ENCODE data around the gene CNGB1.
"Not testable (repeated sequence)": the region's sequence is repeated elsewhere in the genome, so short reads cannot be mapped to it uniquely, and the experiment has no call there.

Gene CNGB1

DNA sequence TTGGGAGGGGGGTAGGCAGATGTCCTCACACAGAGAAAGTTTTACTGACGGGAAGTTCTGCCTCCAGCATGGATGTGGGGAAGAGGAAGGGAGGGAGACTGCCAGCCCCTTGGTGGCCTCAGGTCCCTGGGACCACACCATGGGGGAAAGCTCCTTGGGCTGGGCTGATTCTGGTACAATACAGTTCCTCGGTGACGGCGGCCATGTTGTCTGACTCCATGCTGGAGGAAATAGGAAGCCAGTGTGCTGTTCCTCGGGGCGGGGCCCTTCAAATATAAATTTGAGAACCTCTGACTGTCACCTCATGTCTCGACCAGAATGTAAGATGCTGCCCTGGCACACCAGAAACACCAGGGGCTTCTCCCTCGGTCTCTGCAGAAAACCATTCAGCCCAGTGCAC is 66.8 kb downstream of the CNGB1 start:
- no peak for DNase-seq (ENCODE audit: low read depth)

GRCh38 chr16:57903656-57904055 is 67.3 kb downstream of the CNGB1 start:
- DNase-seq (ENCODE audit: low read depth): no peak

GRCh38 chr16:57901480-57902069 is 69.4 kb downstream of the CNGB1 start:
- no peak for DNase-seq (ENCODE audit: low read depth)

GRCh38 chr16:57900796-57901479 is 70.0 kb downstream of the CNGB1 start:
- no peak for DNase-seq (ENCODE audit: low read depth)

- peak; percentile 60 for DNase-seq (ENCODE audit: low read depth)
These were observed 70.9 kb downstream of the CNGB1 start for GRCh38 chr16:57899771-57900661.

DNA sequence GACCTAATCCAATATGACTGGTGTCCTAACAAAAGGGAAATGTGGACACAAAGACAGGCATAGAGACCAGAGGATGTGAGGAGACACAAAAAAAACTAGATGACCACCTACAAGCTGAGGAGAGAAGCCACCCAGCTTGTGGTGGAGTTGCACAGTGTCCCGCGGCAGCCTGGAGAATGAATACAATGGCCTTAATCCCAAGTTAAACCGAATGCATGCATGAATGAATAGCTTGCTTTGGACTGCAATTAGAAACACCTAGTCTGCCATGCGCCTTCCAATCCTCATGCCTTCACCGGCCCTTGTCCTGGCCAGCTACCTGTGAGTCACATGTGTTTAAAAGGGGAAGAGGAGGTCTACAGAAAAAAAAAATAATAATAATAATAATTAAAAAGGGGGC is 72.0 kb downstream of the CNGB1 start:
- no peak for DNase-seq (ENCODE audit: low read depth)

DNA sequence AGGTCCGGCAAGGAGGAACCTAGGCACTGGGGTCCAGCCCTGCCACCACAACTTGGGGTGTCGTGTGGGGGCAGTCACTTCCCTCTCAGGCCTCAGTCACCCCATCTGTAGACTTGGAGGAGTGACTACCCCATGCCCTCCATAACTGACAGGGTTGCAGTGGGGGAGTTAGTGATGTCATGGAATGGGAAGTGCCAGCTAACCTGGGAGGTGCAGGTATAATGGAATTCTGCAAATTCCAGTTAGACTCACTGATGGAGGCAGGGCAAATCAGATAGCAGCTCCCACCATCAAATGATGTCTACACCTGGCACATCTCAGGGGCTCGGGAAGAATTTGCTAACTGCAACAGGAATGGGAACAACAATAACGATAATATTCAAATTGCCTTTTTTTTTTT is 72.9 kb downstream of the CNGB1 start:
- DNase-seq (ENCODE audit: low read depth): no peak

- DNase-seq (ENCODE audit: low read depth): no peak
These were observed 73.7 kb downstream of the CNGB1 start for GRCh38 chr16:57897053-57897784.

DNA sequence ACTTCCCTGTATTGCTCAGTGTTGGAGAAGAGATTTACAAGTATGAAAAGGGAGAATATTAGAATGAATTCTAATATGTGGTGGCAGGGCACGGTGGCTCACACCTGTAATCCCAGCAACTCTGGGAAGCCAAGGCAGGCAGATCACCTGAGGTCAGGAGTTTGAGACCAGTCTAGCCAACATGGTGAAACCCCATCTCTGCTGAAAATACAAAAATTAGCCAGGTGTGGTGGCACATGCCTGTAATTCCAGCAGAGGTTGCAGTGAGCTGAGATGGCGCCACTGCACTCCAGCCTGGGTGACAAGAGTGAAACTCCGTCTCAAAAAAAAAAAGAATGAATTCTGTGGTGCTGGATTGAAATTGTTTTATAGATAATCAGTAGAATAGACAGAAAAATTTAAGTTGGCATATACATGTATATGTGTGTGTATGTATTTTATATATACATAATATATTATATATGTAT is 75.8 kb downstream of the CNGB1 start:
- DNase-seq (ENCODE audit: low read depth): not testable (repeated sequence)

DNA sequence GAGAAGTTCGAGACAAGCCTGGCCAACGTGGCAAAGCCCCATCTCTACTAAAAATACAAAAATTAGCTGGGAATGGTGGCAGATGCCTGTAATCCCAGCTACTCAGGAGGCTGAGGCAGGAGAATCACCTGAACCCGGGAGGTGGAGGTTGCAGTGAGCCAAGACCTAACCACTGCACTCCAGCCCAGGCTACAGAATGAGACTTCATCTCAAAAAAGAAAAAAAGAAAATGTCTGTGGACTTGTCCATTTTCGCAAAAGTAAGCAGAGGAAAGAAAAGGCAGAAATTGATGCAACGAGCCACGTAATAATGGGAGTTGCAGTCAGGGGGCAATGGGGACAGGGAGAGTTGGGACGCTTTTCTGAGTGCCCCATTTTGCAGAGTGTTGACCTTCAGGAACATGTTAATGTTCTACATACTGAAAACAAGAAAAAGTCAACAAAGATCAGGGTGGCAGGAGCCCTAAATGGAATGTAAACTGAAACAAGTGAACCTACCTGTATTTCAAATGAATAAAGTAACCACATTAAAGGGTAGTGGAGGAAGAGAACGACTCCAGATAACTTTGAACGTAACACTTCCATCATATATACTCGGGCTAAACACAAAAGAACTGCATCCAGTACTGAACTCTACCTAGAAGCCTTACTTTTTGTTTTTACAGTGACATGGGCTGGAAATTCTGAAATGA is 76.4 kb downstream of the CNGB1 start:
- no peak for DNase-seq (ENCODE audit: low read depth)

DNA sequence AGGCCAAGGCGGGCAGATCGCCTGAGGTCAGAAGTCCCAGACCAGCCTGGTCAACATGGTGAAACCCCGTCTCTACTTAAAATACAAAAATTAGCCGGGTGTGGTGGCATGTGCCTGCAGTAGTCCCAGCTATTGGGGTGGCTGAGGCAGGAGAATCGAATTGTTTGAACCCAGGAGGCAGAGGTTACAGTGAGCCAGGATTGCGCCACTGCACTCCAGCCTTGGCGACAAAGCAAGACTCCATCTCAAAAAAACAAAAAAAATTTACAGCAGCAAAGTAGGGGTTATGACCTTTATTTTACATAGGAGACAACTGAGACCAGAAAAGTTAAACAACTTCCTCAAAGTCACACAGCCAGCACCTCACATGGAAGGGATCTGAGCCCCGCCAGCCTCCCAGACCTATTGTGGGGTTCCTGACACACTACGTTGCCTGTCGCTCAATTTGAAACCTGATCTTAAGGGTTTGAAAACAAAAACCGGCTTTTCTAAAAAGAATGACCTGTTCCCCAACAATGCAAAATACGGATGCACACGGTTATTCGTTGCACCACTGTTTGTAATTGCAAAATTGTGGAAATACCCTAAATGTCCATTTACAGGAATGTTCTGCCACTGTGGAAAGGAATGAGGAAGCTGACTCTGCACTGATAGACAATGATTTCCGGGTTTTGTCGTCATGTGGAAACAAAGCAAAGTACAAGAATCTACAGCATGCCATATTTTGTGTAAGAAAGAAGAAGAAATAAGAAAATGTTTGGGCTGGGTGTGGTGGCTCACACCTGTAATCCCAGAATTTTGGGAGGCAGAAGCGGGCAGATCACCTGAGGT is 77.2 kb downstream of the CNGB1 start:
- DNase-seq (ENCODE audit: low read depth): no peak

GRCh38 chr16:57893217-57893558 is 77.7 kb downstream of the CNGB1 start:
- no peak for DNase-seq (ENCODE audit: low read depth)

DNA sequence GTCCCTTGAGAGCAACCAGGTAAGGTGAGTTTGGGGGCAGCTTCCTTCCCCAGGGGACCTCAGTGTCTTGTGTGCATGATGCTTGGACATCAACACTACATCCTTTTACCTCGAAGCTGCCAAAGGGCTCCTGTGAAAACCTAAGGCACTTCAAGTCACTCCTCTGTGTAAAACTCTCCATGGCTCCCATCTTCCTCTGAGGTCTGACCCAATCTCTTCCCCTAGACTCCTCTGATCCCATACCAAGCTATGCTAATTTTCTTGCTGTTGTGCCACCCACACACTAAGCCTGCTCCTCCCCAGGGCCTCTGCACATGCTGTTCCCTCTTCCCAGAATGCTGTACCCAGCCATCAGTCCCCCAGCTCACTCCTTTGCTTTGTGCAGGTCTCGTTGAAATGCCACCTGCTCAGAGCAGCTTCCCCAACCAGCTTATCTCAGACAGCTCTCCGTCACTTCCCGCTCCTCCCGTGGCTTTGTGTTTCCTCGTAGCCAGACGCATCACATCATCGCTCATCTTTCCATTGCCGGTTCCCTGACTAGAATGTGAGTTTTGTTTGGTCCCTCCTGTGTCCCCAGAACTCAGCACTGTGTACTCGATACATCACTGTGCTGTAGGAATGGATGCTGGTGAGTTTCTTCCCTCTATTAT is 78.4 kb downstream of the CNGB1 start:
- no peak for DNase-seq (ENCODE audit: low read depth)

DNA sequence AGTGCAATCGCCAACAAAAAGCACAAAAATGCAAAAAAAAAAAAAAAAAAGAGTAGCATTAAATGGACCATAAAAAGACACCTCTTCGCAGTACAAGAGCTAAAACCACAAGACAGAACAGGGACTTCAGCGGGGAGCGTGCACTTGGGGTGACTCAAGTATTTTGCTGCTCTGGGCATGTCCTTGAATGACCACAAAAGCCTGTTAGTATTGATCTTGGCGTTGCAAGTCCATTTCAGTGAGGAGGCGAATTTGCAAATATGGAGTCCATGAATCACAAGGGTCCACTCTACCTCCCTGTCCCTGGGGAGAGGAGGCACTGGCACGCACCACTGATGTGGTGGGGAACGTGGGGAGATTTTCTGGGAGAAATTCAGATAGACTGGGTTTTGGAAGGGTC is 78.9 kb downstream of the CNGB1 start:
- DNase-seq (ENCODE audit: low read depth): no peak

DNA sequence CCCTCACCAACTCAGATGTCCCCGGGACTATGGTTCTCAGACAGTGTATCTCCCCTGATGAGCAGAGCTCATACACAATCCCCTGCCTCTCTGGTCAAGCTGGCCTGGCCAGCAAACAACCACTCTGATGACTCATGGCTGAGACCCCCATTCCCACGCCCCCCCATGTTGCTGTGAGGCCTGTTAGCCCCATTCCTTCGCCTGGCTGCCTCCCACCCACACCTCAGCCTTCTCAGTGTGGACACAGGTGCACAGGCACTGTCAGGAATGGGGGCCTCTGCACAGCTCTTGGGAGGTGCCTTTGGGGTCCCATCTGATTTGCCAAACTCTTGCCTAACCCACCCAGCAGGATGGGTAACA is 80.2 kb downstream of the CNGB1 start:
- DNase-seq (ENCODE audit: low read depth): no peak

- no peak for DNase-seq (ENCODE audit: low read depth)
These were observed 80.8 kb downstream of the CNGB1 start for GRCh38 chr16:57889960-57890751.

DNA sequence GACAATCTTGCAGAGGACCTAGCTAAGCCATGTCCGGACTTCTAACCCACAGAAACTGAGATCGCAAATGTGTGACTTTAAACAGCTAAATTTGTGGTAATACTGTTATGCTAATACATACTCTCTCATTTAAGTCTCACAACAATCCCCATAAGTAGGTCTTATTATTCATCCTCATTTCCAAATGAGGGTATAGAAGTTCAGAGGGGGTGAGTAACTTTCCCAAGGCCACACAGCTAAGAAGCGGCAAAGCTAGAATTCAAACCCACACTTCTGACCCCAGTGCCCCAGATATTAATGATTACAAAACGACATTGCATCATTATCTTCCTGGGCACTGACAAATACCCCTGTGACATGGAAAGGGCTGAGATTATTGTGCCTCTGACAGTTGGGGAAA is 81.4 kb downstream of the CNGB1 start:
- no peak for DNase-seq (ENCODE audit: low read depth)

DNA sequence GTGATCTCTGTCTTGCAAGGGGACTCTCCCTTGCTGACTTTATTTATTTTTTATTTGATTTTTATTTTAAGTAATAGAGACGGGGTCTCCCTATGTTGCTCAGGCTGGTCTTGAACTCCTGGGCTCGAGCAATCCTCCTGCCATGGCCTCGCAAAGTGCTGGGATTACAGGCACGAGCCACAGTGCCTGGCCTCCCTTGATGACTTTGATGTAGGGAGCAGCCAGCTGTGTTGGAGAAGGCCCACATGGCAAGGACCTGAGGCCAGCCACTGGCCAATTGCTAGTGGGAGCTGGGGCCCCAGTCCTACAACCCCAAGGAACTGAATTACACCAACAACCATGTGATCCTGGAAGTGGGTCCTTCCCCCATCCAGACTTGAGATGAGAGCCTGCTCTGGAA is 81.8 kb downstream of the CNGB1 start:
- no peak for DNase-seq (ENCODE audit: low read depth)

DNA sequence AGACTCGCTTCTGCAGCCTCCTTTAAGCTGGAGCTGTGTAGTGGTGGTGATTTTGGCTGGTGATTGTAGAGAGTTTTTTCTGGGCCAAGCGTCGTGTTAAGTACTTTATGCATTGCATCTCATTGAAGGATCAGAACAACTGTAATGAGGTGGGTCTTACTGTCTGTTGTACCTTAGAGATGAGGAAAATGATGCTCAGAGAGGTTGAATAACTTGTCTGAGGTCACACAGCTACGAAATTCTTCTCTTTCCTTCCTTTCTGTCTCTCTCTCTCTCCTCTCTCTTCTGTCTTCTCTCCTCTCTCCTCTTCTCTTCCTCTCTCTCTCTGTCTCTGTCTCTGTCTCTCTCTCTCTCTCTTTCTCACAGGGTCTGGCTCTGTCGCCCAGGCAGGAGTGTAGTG is 82.8 kb downstream of the CNGB1 start:
- no peak for DNase-seq (ENCODE audit: low read depth)

DNA sequence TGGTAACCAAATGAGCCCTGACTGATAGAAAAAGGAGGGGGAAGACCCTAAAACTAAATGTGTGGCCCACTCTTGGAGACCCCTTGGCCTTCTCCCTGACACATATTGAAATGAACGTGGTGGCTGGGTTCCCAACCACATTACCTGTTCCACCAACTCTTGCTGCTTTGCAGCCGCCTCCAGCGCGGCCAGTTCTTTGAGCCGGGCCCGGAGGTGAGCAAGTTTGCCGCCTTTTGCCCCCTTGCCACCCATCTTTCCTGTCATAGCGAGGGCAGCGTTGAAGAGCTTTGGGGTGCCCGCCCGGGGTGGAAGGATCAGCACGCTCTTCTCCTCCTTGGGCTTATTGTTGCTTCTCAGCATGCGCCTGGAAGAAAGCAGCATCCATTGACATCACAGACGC is 83.2 kb downstream of the CNGB1 start:
- no peak for DNase-seq (ENCODE audit: low read depth)
